Ishikawa (cell line): Measurements from ENCODE around the gene ANKHD1.
A peak's percentile ranks its signal among the peaks of the same experiment; 100 is the strongest.

Experiments used
- CEBPB ChIP-seq: IDR thresholded peaks from 2 replicates; pipeline ENCODE4 v1.6.1; 2012
- CREB1 ChIP-seq: IDR thresholded peaks from 2 replicates; pipeline ENCODE4 v1.6.1; 2012; ENCODE audit warnings: low read depth
- EGR1 ChIP-seq: IDR thresholded peaks from 2 replicates; pipeline ENCODE4 v1.6.1; 2012
- EP300 ChIP-seq: IDR thresholded peaks from 2 replicates; pipeline ENCODE4 v1.6.1; 2012; ENCODE audit warnings: borderline replicate concordance
- FOXM1 ChIP-seq: IDR thresholded peaks from 2 replicates; pipeline ENCODE4 v1.6.1; 2012; ENCODE audit warnings: low read depth, borderline replicate concordance
- MAX ChIP-seq: IDR thresholded peaks from 2 replicates; pipeline ENCODE4 v1.6.1; 2012
- NFIC ChIP-seq: IDR thresholded peaks from 2 replicates; pipeline ENCODE4 v1.6.1; 2012
- RAD21 ChIP-seq: IDR thresholded peaks from 2 replicates; pipeline ENCODE4 v1.6.1; 2012; ENCODE audit warnings: low read depth
- REST ChIP-seq: IDR thresholded peaks from 2 replicates; pipeline ENCODE4 v1.6.1; 2012; ENCODE audit warnings: low read depth, mild to moderate bottlenecking
- TAF1 ChIP-seq: IDR thresholded peaks from 2 replicates; pipeline ENCODE4 v1.6.1; 2012; ENCODE audit warnings: low read depth, mild to moderate bottlenecking
- TCF12 ChIP-seq: IDR thresholded peaks from 2 replicates; pipeline ENCODE4 v1.6.1; 2012; ENCODE audit warnings: low read depth
- TEAD4 ChIP-seq: IDR thresholded peaks from 2 replicates; pipeline ENCODE4 v1.6.1; 2012
- USF1 ChIP-seq: IDR thresholded peaks from 2 replicates; pipeline ENCODE4 v1.6.1; 2012
- YY1 ChIP-seq: IDR thresholded peaks from 2 replicates; pipeline ENCODE4 v1.6.1; 2012; ENCODE audit warnings: low read depth
- ZBTB7A ChIP-seq: IDR thresholded peaks from 2 replicates; pipeline ENCODE4 v1.6.1; 2012; ENCODE audit warnings: low read depth

ANKHD1 gene

GRCh38 chr5:140357726-140358093 is 43.9 kb upstream of the ANKHD1 start:
- TF ChIP-seq TEAD4 (peak; percentile 69), RAD21 (peak; percentile 86), REST (no peak)

GRCh38 chr5:140358738-140359310 is 42.8 kb upstream of the ANKHD1 start:
- TF ChIP-seq ZBTB7A (no peak), RAD21 (peak; percentile 4; the same call in 1 of the 2 replicates)

- TF ChIP-seq MAX (no peak), REST (peak; percentile 28; the same call in 1 of the 2 replicates)
Measured at GRCh38 chr5:140360101-140360500, 41.5 kb upstream of the ANKHD1 start, which contains the start of gene SLC4A9. Gene SLC4A9, plus strand, starts transcription at chr5:140360194. Its CDS starts 43 bp downstream, at chr5:140360237.

GRCh38 chr5:140360681-140361479 is 40.8 kb upstream of the ANKHD1 start:
- TF ChIP-seq YY1 (no peak), USF1 (no peak), ZBTB7A (no peak), EGR1 (no peak), NFIC (no peak), RAD21 (no peak), FOXM1 (no peak), TEAD4 (no peak), MAX (no peak), REST (no peak)

- no peak for TF ChIP-seq ZBTB7A
- no peak for TF ChIP-seq MAX
- no peak for TF ChIP-seq TCF12
- no peak for TF ChIP-seq EGR1
- TF ChIP-seq EP300 = no peak
- TF ChIP-seq RAD21 = no peak
- no peak for TF ChIP-seq TEAD4
- no peak for TF ChIP-seq CEBPB
- no peak for TF ChIP-seq USF1
- no peak for TF ChIP-seq REST
- TF ChIP-seq FOXM1 = no peak
- no peak for TF ChIP-seq CREB1
- TF ChIP-seq TAF1 = no peak
- TF ChIP-seq YY1 = no peak
- no peak for TF ChIP-seq NFIC
Measured at GRCh38 chr5:140361901-140362300, 39.7 kb upstream of the ANKHD1 start.
